ENCODE measurements around the gene TPMT.

Gene TPMT

GRCh38 chr6:18101271-18101670 is 53.6 kb downstream of the TPMT start:
- no peak for TF ChIP-seq CTCF (IDR thresholded peaks at IDR 0.05; ENCODE audit: low read depth, low read length)
- DNase-seq: no peak
- no peaks in the 10 kb centered on the region for H3K4me1 ChIP-seq
- H3K9me3 ChIP-seq: no peaks in the 10 kb centered on the region
- no peaks in the 10 kb centered on the region for H3K36me3 ChIP-seq
- no peaks in the 10 kb centered on the region for H3K27me3 ChIP-seq
- no peak overlapping the region for H3K4me3 ChIP-seq (ENCODE audit: low read depth, low read length)

- Histone ChIP-seq H3K4me3 (ENCODE audit: low read depth, low read length) (no peak overlapping the region), H3K27me3 (no peaks in the 10 kb centered on the region), H3K9me3 (no peaks in the 10 kb centered on the region), H3K4me1 (no peaks in the 10 kb centered on the region), H3K36me3 (no peaks in the 10 kb centered on the region)
- DNase-seq: no peak
- no peak for TF ChIP-seq CTCF (IDR thresholded peaks at IDR 0.05; ENCODE audit: low read depth, low read length)
Measured at GRCh38 chr6:18100296-18100695, 54.6 kb downstream of the TPMT start.

- no peaks in the 10 kb centered on the region for H3K27me3 ChIP-seq
- no peaks in the 10 kb centered on the region for H3K9me3 ChIP-seq
- no peaks in the 10 kb centered on the region for H3K36me3 ChIP-seq
- no peak overlapping the region for H3K4me3 ChIP-seq (ENCODE audit: low read depth, low read length)
- no peaks in the 10 kb centered on the region for H3K4me1 ChIP-seq
- no peak for TF ChIP-seq CTCF (IDR thresholded peaks at IDR 0.05; ENCODE audit: low read depth, low read length)
- DNase-seq: no peak
Measured at GRCh38 chr6:18099511-18099910, 55.4 kb downstream of the TPMT start.

- H3K9me3 ChIP-seq: no peaks in the 10 kb centered on the region
- no peaks in the 10 kb centered on the region for H3K4me1 ChIP-seq
- TF ChIP-seq CTCF (IDR thresholded peaks at IDR 0.05; ENCODE audit: low read depth, low read length): no peak
- H3K4me3 ChIP-seq (ENCODE audit: low read depth, low read length): no peak overlapping the region
- no peaks in the 10 kb centered on the region for H3K36me3 ChIP-seq
- DNase-seq: no peak
- H3K27me3 ChIP-seq: no peaks in the 10 kb centered on the region
Measured at GRCh38 chr6:18096423-18096822, 58.5 kb downstream of the TPMT start.

GRCh38 chr6:18091382-18091781 is 63.5 kb downstream of the TPMT start:
- Histone ChIP-seq H3K9me3 (no peaks in the 10 kb centered on the region), H3K4me3 (ENCODE audit: low read depth, low read length) (no peak overlapping the region), H3K36me3 (no peaks in the 10 kb centered on the region), H3K27me3 (no peaks in the 10 kb centered on the region), H3K4me1 (no peaks in the 10 kb centered on the region)
- no peak for DNase-seq
- no peak for TF ChIP-seq CTCF (IDR thresholded peaks at IDR 0.05; ENCODE audit: low read depth, low read length)

- H3K36me3 ChIP-seq: no peaks in the 10 kb centered on the region
- no peak overlapping the region for H3K4me3 ChIP-seq (ENCODE audit: low read depth, low read length)
- H3K9me3 ChIP-seq: no peaks in the 10 kb centered on the region
- DNase-seq: no peak
- no peaks in the 10 kb centered on the region for H3K27me3 ChIP-seq
- H3K4me1 ChIP-seq: no peaks in the 10 kb centered on the region
- TF ChIP-seq CTCF (IDR thresholded peaks at IDR 0.05; ENCODE audit: low read depth, low read length): no peak
Measured at GRCh38 chr6:18090349-18090786, 64.5 kb downstream of the TPMT start.
